Mucosa of gallbladder (tissue), 1 donor: ENCODE measurements around the gene BABAM2. TPM values are rescaled to one million over a fixed set of nuclear protein-coding genes. Genes with fewer than 3 reads are reported as not detected.
"Not testable (repeated sequence)": the region's sequence is repeated elsewhere in the genome, so short reads cannot be mapped to it uniquely, and the experiment has no call there.

Experiments used
- DNase-seq: peaks from one replicate; pipeline ENCODE4 v3.0.0-alpha.2; 2020; ENCODE audit warnings: low spot score
- total RNA-seq: library from RNA; stranded (reverse); gene quantifications from one replicate; pipeline ENCODE4 v1.2.1, GENCODE V29; 2021
- donor health status: DM: no; HTN: no; CAD: no.

BABAM2 gene
- total RNA-seq, 1 donor from 2014 or later: 47.3 TPM

- DNase-seq: no peak
Measured at GRCh38 chr2:28068527-28068926, 178.0 kb downstream of the BABAM2 start.

GRCh38 chr2:28071221-28071620, 180.7 kb downstream of the BABAM2 start:
- no peak for DNase-seq

- DNase-seq: no peak
Measured at GRCh38 chr2:28074137-28074536, 183.6 kb downstream of the BABAM2 start.

DNA sequence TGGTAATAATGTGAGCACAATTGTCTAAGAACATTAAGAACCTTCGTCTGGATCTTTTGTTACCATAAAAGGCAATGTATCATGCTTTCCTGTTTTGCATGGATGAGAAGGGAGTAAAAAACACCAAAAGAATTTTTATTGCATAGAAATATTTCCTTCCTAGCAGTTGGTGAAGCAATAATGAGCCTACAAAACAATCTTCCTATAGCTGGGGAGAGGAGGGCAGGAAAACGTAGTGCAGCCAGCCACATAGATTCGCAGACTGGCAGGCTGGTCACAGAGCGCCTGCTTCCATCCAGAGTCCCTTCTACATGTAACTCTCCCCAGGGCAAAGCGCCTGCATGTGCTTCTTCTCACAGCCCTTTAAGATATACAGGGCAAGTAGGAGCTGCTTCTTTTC, 190.4 kb downstream of the BABAM2 start:
- DNase-seq: no peak

DNA sequence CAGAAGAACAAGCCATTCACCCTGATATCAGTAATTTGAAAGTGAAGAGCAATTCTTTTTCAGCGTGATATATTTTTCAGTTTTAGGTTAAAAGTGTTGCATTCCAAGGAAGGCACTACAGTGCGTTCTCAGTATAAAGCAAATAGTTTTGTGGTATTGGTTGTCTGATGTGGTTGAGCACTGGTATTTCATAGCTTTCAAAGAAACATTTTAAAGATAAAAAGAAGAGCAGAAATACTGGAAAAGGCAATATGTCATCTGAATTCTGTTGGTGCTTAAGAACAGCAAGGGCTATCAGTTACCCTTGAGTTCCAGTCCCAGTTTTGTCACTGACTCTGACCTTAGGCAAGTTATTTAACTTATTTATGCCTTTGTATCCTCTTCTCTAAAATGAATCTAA, 191.6 kb downstream of the BABAM2 start:
- no peak for DNase-seq

DNA sequence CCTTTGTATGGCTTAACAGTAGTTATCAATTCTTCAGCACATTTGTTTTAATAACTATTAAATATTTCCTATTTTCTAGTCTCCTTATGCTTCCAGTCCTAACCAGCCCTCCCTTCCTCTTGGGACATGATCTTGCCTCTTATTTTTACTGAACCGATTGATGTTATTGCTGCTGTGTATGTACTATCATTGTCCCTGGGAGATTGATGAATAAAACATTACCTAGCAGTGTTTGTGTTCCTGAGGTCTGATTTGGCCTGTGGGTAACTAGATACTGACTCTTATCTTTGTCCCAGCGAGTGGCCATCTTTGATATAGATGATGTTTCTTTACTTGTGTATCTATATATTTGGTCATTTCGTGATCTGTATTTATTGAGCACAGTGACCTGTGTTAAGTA, 192.9 kb downstream of the BABAM2 start:
- DNase-seq: no peak

- no peak for DNase-seq
Measured at GRCh38 chr2:28084564-28084963, 194.0 kb downstream of the BABAM2 start.

DNA sequence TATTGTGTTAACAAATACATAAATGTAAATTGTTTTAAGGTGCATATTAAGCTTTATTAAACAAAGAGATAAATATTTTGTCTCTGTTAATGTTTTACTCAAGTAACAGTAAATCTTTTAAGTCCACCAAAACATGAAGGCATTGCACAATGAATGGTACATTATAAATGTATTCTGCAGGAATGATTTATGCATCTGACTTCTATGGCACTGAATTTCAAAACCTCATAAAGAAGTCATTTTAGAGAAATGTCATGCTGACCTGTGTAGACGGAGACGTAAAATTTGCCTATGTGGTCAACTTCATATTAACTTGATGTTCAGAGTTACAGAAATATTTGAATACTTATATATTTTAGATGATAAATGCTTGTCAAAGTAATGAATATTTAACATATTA, 194.7 kb downstream of the BABAM2 start:
- DNase-seq: no peak

DNA sequence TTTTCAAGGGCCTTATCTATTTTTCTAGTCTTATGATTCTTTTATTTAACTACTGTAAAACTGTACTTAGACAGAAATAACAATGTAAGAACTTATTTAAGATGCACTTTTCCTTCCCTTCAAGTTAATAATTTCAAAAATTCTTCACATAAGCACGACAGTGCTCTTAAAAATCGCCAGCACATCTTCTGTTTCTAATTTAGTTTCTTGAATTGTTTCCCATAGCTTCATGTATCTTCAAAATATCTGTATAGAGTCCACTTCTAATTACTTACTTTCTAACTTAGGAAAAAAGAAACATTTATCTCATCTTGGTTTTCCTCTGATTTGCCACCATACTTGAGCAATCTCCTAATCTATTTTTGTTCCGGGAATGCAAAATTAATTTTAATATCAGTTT, 196.1 kb downstream of the BABAM2 start:
- no peak for DNase-seq

DNA sequence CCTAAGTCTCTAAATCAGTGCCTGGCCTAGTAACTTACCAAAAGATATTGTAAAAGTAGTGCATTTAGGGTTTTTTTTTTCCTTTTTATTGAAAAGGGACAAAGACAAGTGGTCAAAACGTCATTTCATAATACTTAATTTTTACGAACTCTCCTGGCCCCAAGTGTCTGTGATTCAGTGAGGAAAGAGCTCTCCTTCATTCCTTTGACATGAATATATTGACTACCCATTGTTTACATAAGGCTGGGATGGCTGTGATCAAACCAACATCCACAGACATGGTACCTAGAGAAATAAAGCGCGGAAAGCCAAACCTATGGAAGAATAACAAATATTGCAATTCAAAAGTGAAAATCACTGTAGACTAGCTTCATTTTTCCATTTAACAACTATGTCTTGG, 198.4 kb downstream of the BABAM2 start:
- no peak for DNase-seq

GRCh38 chr2:28089486-28089885, 199.0 kb downstream of the BABAM2 start:
- no peak for DNase-seq

DNA sequence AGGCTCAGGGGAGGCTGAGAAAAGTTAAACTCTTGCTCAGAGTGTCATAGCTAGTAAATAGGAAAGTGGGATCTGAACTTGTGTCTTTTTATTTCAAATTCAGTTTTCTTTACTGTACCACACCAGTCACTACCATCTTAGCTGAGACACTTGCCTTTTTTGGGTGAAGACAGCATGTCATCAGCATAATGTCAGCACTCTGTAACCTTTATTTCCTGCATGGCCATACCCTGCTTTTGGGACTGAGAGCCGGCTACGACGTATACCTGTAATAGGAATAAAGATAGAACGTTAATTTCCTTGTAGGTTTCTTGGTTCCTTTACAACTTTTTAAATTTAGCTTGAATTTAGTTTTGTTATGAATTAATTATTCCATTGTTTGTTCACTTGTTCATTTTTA, 202.8 kb downstream of the BABAM2 start:
- DNase-seq: no peak

DNA sequence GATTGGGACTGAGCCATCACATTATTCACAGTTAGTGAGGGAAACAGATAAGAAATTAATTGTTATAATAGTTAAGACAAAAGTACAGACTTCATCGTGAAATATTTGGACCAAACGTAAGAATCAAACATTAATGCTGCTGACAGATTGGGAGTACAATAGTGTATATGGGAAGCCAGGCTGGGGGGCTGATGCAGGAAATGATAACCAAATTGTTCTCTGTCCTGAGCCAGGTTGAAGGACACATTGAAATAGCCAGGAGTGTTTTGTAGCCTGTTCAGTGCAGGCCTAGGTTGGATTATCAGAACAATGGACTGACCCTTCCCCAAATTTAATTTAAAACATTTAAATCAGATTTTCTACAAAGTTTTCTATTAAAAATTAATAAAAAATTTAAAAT, 203.2 kb downstream of the BABAM2 start:
- DNase-seq: no peak

DNA sequence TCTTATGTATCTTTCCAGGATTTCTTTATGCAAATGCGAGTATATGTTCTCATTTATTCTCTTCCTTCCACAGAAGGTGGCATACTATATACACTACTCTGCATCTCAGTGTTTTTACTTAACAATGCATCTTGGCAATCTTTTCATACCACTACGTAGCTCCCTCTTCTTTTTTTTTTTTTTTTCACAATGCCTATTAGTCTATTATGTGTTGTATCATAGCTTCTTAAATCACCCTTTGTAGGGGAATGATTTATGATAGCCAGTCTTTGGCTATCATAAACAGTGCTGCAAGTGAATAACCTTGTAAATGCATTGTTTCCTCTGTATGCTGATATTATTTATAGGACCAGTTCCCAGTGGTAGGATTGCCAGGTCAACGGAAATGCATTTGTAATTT, 204.2 kb downstream of the BABAM2 start:
- no peak for DNase-seq

DNA sequence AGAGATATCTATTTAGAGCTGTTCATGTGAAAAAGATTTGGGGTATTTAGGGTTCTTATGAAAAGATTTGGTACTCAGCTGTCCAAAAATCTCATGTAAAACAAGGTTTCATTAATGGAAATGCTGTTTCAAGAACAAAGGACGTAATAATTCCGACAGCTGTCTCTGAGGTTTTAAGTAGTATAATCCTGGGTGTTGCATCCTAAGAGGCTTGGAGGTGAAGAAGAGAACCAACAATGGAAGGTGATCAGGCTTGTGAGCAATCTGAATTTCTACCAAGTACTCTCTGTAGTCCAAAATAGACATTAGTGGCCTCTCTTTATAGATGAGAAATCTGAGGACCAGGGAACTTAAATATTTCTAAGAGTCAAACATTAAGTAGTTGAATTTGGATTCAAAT, 205.1 kb downstream of the BABAM2 start:
- DNase-seq: no peak

GRCh38 chr2:28096421-28096820, 205.9 kb downstream of the BABAM2 start:
- no peak for DNase-seq

GRCh38 chr2:28098501-28099225, 208.1 kb downstream of the BABAM2 start:
- no peak for DNase-seq

- no peak for DNase-seq
Measured at GRCh38 chr2:28101123-28101522, 210.6 kb downstream of the BABAM2 start.

GRCh38 chr2:28101892-28102291, 211.4 kb downstream of the BABAM2 start:
- no peak for DNase-seq

GRCh38 chr2:28102455-28102874, 211.9 kb downstream of the BABAM2 start:
- no peak for DNase-seq

GRCh38 chr2:28103611-28104010, 213.1 kb downstream of the BABAM2 start:
- no peak for DNase-seq

DNA sequence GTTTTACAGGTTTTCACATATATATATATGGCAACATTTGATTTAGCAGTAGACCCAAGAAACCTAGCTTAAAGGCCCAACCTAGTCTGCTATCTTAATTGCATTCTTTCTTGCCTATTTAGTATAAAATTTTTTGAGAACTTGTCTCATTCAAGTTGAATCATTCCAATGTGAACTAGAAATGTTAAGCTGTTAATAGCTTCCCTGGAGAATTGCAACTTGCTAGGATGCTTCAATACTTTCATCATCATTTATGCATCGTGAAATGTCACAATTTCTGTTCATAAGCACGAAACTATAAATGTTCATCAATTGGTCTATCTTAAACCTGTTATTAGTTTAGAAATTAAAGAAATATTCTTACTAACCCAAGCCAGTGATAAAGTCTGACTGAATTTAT, 217.6 kb downstream of the BABAM2 start:
- DNase-seq: no peak

DNA sequence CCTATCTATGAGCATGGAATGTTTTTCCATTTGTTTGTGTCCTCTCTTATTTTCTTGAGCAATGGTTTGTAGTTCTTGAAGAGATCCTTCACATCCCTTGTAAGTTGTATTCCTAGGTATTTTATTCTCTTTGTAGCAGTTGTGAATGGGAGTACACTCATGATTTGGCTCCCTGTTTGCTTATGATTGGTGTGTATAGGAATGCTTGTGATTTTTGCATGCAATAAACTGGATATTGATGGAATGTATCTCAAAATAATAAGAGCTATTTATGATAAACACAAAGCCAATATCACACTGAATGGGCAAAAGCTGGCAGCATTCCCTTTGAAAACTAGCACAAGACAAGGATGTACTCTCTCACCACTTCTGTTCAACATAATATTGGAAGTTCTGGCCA, 223.2 kb downstream of the BABAM2 start:
- not testable (repeated sequence) for DNase-seq

- DNase-seq: no peak
Measured at GRCh38 chr2:28117104-28117596, 226.6 kb downstream of the BABAM2 start.
